GM06990 (cell line): ENCODE data around the gene TBXA2R.

Experiments
- DNase-seq: peaks from one replicate; pipeline ENCODE4 v3.0.0-alpha.2; 2011; ENCODE audit not compliant: insufficient read length; ENCODE audit errors: extremely low read depth
- H3K27me3 ChIP-seq: replicated peaks from 2 replicates; pipeline ENCODE4 v1.6.0; 2011; ENCODE audit warnings: low read length; ENCODE audit not compliant: control insufficient read depth, insufficient read depth
- H3K36me3 ChIP-seq: 2 replicates; pipeline ENCODE4 v1.5.1; 2011; ENCODE audit warnings: low read length; ENCODE audit not compliant: control insufficient read depth, insufficient read depth
- H3K4me3 ChIP-seq: replicated peaks from 2 replicates; pipeline ENCODE4 v1.5.1; 2011; ENCODE audit warnings: low read depth, mild to moderate bottlenecking, control low read depth, low read length
- CTCF ChIP-seq: IDR thresholded peaks from 2 replicates; pipeline ENCODE4 v1.5.1; 2011; ENCODE audit warnings: low read length, control low read depth, mild to moderate bottlenecking, inconsistent platforms; ENCODE audit not compliant: insufficient read depth, poor library complexity, severe bottlenecking

TBXA2R gene

DNA sequence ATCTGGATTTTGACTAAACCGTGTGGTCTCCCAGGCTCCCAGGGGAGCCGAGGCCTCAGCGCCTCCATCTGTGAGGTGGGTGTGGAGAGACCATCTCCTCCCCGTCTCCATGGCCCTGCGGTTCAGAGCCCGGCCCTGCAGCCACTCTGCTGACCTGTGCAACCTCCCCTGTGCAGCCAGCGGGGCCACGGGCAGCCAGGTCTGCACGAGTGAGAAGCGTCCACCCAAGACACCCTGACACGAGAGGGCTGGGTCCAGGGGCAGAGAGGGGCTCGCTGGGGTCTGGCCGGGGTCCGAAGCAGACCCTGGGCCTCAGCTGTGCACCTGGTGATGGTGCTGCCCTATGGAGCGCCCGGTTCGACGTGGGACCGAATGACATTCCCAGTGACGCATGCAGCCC lies 30.3 kb upstream of the TBXA2R start:
- H3K4me3 ChIP-seq = no peak overlapping the region
- DNase-seq = no peak
- no peak for TF ChIP-seq CTCF
- H3K27me3 ChIP-seq = no peaks in the 10 kb centered on the region
- H3K36me3 ChIP-seq = peaks cover 23% of the 10 kb centered on the region

- no peak for DNase-seq
- Histone ChIP-seq H3K4me3 (no peak overlapping the region), H3K27me3 (no peaks in the 10 kb centered on the region), H3K36me3 (peaks cover 23% of the 10 kb centered on the region)
- no peak for TF ChIP-seq CTCF
Observed at GRCh38 chr19:3636506-3636905, 29.8 kb upstream of the TBXA2R start.

DNA sequence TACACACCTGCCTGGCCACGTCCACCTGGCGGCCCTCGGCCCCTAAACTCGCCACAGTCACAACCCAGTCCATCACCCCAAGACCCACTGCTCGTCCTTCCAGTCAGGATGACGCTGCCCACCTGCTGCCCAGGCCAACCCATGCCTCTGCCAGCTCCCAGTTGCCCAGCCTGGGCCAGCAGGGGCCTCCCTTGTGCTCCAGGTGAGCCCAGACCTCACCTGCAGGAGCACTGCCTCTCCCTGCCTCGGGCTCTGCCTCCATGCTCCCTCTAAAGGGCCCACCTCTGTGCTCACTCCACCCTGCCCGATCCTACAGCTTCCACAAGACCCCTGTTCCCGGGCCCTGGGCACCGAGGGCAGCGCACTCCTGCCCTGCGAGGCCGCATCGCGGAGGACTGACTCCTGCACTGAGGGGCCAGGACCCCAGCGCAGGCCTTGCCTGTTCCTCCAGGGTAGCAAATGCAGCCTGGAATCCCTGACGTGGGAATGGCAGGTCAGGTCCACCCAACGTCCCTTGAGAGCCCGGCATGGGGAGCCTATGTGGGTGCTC lies 27.9 kb upstream of the TBXA2R start:
- TF ChIP-seq CTCF = no peak
- DNase-seq = no peak
- Histone ChIP-seq H3K4me3 (no peak overlapping the region), H3K36me3 (peaks cover 25% of the 10 kb centered on the region), H3K27me3 (no peaks in the 10 kb centered on the region)

- H3K36me3 ChIP-seq = peaks cover 18% of the 10 kb centered on the region
- no peak for TF ChIP-seq CTCF
- H3K4me3 ChIP-seq = no peak overlapping the region
- no peaks in the 10 kb centered on the region for H3K27me3 ChIP-seq
- no peak for DNase-seq
Observed at GRCh38 chr19:3633559-3633988, 26.9 kb upstream of the TBXA2R start.

DNA sequence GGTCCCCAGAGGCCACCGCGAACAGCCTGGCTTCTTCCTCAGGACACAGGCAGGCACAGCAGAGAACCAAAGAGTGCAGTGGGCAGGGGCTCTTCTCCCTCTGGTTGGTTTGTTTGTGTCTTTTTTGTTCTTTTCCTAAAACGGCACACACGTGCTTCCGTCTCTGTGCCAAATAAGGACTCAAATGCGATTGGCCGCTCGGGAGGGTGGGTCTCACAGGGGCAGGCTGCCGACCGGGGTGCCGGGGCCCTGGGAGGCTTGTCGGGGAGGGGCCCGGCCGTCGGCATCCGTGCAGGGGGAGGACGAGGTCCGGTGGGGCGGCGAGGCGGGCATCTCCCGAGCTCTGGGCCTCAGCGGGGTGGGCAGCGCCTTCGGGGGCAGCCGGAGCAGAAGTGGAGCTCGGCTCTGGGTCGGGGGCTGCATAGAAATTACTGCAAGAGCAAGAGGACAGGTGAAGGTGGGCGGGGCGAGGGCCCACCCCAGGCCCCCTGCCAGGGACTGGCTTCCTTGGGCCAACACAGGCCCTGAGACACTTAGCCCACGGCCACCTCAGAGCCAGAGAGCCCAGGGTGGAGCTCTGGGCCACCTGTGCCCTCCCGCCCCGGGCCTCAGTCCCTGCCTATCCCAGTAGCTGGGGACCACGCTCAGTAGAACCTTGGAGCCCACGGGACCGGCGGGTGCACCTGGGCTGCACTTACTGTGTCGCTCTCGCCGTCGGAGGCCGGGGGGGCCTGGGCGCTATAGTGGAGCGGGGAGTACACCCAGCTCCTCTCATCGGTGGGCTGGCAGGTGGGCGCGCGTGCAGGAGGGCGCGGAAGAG lies 26.3 kb upstream of the TBXA2R start:
- no peak for TF ChIP-seq CTCF
- peaks cover 13% of the 10 kb centered on the region for H3K36me3 ChIP-seq
- no peaks in the 10 kb centered on the region for H3K27me3 ChIP-seq
- H3K4me3 ChIP-seq = no peak overlapping the region
- DNase-seq = no peak
